Renal cortex interstitium (tissue), 11 donors: ENCODE data around the gene GLCE. TPM values are rescaled to one million over a fixed set of nuclear protein-coding genes. Genes with fewer than 3 reads are reported as not detected.

Experiments
- DNase-seq, 11 donors: peaks; one replicate each; pipeline ENCODE4 v3.0.0-alpha.2; 2013; ENCODE audit warnings: low read depth in 9 of 11, low spot score in 4 of 11; ENCODE audit errors: extremely low read depth in 1 of 11
- polyA plus RNA-seq, 3 donors: library from polyadenylated mRNA; unstranded; fragments of 120-200 nt; gene quantifications; one replicate each; pipeline ENCODE4 v1.2.1, GENCODE V29; 2013; ENCODE audit not compliant: insufficient read length in 3 of 3

Gene GLCE
- polyA plus RNA-seq, 3 donors, result 42.0 to 53.9 (median 43.7) TPM

GRCh38 chr15:69131362-69132220 lies 28.8 kb upstream of the GLCE start:
- no peak for DNase-seq

GRCh38 chr15:69132430-69132829 lies 28.0 kb upstream of the GLCE start:
- DNase-seq, result no peak

- no peak for DNase-seq
Measured at GRCh38 chr15:69132977-69133861, 27.2 kb upstream of the GLCE start.

GRCh38 chr15:69133862-69134519 lies 26.4 kb upstream of the GLCE start:
- no peak for DNase-seq

- no peak for DNase-seq
Measured at GRCh38 chr15:69134791-69135190, 25.6 kb upstream of the GLCE start.

GRCh38 chr15:69135499-69135898 lies 24.9 kb upstream of the GLCE start:
- DNase-seq, result no peak

- no peak for DNase-seq
Measured at GRCh38 chr15:69138963-69139362, 21.5 kb upstream of the GLCE start.

GRCh38 chr15:69140306-69140705 lies 20.1 kb upstream of the GLCE start:
- DNase-seq, result no peak

- no peak for DNase-seq
Measured at GRCh38 chr15:69141286-69141701, 19.1 kb upstream of the GLCE start.

- no peak for DNase-seq
Measured at GRCh38 chr15:69141833-69142232, 18.6 kb upstream of the GLCE start.

- DNase-seq, result peak in 3 of 11 donors; percentile 34 to 66 (median 55)
Measured at GRCh38 chr15:69143756-69144436, 16.5 kb upstream of the GLCE start.

- DNase-seq, result no peak
Measured at GRCh38 chr15:69144530-69144929, 15.9 kb upstream of the GLCE start.

- no peak for DNase-seq
Measured at GRCh38 chr15:69145149-69145693, 15.2 kb upstream of the GLCE start.

- DNase-seq, result peak in 6 of 11 donors; percentile 37 to 74 (median 65)
Measured at GRCh38 chr15:69145694-69146492, 14.5 kb upstream of the GLCE start.

GRCh38 chr15:69146724-69147435 lies 13.6 kb upstream of the GLCE start:
- no peak for DNase-seq

- no peak for DNase-seq
Measured at GRCh38 chr15:69148465-69148864, 12.0 kb upstream of the GLCE start.

- DNase-seq, result no peak
Measured at GRCh38 chr15:69149163-69149562, 11.3 kb upstream of the GLCE start.
